Fibroblast of pulmonary artery (primary cell): ENCODE data around the gene WDR27.

Experiments used
- DNase-seq: peaks from one replicate; pipeline ENCODE4 v3.0.0-alpha.2; 2010; ENCODE audit warnings: low read depth
- H3K4me3 ChIP-seq: replicated peaks from 2 replicates; pipeline ENCODE4 v1.5.1; 2011; ENCODE audit warnings: low read depth, mild to moderate bottlenecking, control low read depth, low read length, moderate library complexity
- TF ChIP-seq, protein P1 (sequence below): IDR thresholded peaks from 2 replicates; pipeline ENCODE4 v1.5.1; 2011; ENCODE audit warnings: mild to moderate bottlenecking, control low read depth, low read length, inconsistent platforms; ENCODE audit errors: missing control alignments

Gene WDR27

GRCh38 chr6:169573883-169574282 lies 127.9 kb downstream of the WDR27 start:
- TF ChIP-seq, protein P1, sequence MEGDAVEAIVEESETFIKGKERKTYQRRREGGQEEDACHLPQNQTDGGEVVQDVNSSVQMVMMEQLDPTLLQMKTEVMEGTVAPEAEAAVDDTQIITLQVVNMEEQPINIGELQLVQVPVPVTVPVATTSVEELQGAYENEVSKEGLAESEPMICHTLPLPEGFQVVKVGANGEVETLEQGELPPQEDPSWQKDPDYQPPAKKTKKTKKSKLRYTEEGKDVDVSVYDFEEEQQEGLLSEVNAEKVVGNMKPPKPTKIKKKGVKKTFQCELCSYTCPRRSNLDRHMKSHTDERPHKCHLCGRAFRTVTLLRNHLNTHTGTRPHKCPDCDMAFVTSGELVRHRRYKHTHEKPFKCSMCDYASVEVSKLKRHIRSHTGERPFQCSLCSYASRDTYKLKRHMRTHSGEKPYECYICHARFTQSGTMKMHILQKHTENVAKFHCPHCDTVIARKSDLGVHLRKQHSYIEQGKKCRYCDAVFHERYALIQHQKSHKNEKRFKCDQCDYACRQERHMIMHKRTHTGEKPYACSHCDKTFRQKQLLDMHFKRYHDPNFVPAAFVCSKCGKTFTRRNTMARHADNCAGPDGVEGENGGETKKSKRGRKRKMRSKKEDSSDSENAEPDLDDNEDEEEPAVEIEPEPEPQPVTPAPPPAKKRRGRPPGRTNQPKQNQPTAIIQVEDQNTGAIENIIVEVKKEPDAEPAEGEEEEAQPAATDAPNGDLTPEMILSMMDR, result no peak
- DNase-seq, result no peak
- H3K4me3 ChIP-seq, result no peak overlapping the region

GRCh38 chr6:169571123-169571962 lies 130.5 kb downstream of the WDR27 start:
- peak; percentile 51 for DNase-seq
- H3K4me3 ChIP-seq, result no peak overlapping the region
- TF ChIP-seq, protein P1, result no peak

DNA sequence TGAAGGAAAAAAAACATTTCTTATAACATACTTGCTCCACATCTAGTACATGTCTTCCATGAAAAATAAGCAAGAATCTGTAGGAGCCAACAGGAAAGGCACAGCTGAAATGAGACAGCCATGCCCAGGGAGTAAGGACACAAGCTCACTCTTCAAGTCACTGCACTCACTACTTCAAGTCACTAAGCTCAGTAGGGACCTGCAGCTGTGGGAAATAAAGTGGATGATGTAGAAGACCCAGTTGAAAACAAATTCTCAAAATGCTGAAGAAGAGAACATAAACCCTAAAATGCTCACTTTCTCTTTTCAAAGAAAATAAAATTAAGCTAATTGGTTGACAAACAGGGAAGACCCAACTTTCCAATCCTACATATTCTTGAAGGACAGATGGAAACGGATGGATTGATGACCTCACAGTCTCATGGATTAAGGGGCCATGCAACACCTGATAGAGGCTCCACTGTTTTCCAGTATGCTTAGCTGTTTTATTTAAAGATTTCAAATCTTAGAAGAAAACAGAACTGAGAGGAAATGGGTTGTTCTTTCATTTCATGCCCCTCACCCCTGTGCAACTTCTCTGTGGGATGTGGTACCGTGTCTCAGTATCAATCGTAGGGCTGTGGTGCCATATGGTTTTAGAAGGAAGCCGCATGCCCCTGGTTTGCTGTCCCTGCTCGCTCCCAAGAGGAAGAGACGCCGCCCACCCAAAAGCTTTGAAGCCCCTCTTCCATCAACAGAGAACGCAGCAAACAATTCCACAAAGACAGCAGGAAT lies 133.3 kb downstream of the WDR27 start:
- DNase-seq, result no peak
- TF ChIP-seq, protein P1, result no peak
- H3K4me3 ChIP-seq, result no peak overlapping the region

- H3K4me3 ChIP-seq, result no peak overlapping the region
- TF ChIP-seq, protein P1, result no peak
- no peak for DNase-seq
Observed at GRCh38 chr6:169567819-169568218, 134.0 kb downstream of the WDR27 start.

DNA sequence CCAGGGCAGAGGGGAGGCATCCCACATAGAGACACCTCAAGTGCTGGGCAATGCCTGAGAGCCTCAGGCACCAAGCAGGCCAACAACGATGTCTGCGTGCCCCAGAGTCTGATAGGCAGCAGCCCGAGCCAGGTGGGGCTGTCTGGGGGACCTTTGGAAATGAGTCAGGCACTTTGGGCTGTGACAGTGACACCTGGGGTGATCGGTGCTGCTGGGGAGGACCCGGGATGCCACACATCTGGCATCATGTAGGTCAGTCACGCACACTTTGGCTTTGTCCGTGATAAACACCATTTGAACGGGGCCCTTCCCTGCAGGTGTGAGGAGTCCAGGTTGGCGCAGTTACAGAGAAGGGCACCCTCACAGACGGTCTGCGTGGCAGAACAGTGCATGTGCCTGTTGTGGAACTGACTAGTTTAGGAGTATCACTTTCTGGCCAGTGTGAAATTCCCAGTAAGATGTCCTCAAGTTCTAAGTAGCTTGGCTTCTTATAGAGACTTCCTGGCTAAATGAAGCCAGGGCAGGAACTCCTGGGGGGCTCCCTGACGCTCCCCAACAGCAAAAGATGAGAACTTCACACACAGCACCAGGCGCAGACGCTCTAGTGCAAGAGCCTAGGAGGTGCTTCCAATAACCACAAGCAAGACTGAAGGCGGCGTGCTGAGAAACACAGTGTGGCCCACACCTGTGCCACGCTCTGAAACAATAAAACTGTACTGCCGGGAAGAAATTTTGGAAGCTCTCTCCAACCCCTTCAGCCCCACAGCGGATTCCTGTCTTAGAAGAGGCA lies 134.7 kb downstream of the WDR27 start:
- TF ChIP-seq, protein P1, result no peak
- no peak for DNase-seq
- no peak overlapping the region for H3K4me3 ChIP-seq

DNA sequence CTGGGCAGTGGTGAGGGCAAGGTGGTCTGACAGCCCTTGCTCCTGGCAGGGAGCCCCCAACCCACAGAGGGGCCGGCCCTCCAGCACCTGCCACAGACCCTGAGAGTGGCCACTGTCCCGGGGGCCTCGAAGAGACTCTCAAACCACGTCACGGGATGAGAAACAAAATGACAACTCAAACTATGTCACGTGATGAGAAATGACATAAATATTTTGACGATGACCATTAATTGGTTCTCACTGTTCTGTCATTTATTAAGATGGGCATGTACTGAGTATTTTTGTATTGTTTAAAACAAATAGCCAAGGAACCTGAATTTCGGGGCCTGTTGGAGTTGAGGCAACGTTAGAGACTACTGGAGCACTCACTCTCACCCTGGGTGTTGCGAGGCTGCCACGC lies 135.5 kb downstream of the WDR27 start:
- TF ChIP-seq, protein P1, result no peak
- no peak overlapping the region for H3K4me3 ChIP-seq
- DNase-seq, result no peak
